AG04450 (cell line): Measurements from ENCODE around the gene HTD2. TPM values are rescaled to one million over a fixed set of nuclear protein-coding genes. Genes with fewer than 3 reads are reported as not detected.
"Not testable (repeated sequence)": the region's sequence is repeated elsewhere in the genome, so short reads cannot be mapped to it uniquely, and the experiment has no call there.

ENCODE experiments used
- CTCF ChIA-PET: fragments of 300-600, 350-600 bp; formaldehyde crosslinking; extraction: SDS; loops from one replicate; lab custom pipeline; 2022; ENCODE audit warnings: antibody characterized with exemption, inconsistent platforms; lab: Charles Lee
- POLR2A ChIA-PET: fragments of 350-600 bp; formaldehyde crosslinking; extraction: SDS; loops from one replicate; lab custom pipeline; 2021; ENCODE audit warnings: antibody characterized with exemption, inconsistent platforms; lab: Yijun Ruan, JAX
- DNase-seq: peaks from one replicate; pipeline ENCODE4 v3.0.0-alpha.2; 2011; ENCODE audit warnings: low read depth, low spot score
- H3K27ac ChIP-seq: one replicate; pipeline ENCODE4 v1.5.1; 2012; ENCODE audit warnings: low read depth, low read length, control low read depth
- H3K27me3 ChIP-seq: one replicate; pipeline ENCODE4 v1.6.0; 2012; ENCODE audit warnings: low read length; ENCODE audit not compliant: control insufficient read depth, insufficient read depth
- H3K4me3 ChIP-seq: 2 replicates; pipeline ENCODE4 v1.5.1; 2011; ENCODE audit warnings: mild to moderate bottlenecking, low read depth, low read length, control low read depth
- H3K9me3 ChIP-seq: 2 replicates; pipeline ENCODE4 v1.5.1; 2012; ENCODE audit warnings: low read length; ENCODE audit not compliant: control insufficient read depth, insufficient read depth
- polyA plus RNA-seq: library from polyadenylated mRNA; depleted of rRNA; stranded (reverse); fragments of >200 nt; gene quantifications from 2 replicates; pipeline ENCODE4 v1.2.3, GENCODE V29; 2011
- TF ChIP-seq, protein P1 (sequence below): IDR thresholded peaks from 2 replicates; pipeline ENCODE4 v1.5.1; 2011; ENCODE audit warnings: low read depth, low read length, control low read depth, inconsistent platforms

The HTD2 gene
- polyA plus RNA-seq, 1 experiment, result 9.6 TPM

DNA sequence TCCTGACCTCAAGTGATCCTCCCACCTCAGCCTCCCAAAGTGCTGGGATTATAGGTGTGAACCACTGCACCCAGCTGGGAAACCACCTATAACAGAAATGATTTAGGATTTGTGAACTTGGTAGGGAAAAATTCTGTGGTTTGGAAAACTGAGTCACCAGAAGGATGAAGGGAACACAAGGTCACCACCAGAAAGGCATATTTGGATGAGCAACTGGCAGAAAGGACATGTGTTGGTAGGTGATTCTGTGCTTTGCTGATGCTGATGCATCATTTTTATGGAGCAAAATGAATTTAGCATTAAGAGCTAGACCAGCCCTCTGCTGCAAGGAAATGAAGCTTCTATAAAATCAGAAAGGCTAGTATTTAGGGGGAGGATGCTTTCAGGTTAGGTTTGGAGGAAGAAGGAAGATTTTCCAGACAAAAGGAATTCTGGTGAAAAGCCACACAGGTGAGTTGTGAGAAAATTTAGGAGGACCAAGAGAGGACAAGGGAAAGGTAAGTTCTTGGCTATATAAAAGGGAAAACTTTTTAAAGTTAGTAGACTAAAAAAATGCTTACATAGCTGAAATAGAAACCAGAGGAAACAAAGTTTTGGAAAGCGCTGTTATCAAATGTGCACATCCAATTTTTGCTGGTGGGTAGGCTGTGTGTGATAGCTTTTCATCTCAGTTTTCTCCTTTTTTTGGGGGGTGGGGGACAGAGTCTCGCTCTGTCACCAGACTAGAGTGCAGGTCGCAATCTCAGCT, 30.0 kb downstream of the HTD2 start:
- DNase-seq, result no peak
- TF ChIP-seq, protein P1, sequence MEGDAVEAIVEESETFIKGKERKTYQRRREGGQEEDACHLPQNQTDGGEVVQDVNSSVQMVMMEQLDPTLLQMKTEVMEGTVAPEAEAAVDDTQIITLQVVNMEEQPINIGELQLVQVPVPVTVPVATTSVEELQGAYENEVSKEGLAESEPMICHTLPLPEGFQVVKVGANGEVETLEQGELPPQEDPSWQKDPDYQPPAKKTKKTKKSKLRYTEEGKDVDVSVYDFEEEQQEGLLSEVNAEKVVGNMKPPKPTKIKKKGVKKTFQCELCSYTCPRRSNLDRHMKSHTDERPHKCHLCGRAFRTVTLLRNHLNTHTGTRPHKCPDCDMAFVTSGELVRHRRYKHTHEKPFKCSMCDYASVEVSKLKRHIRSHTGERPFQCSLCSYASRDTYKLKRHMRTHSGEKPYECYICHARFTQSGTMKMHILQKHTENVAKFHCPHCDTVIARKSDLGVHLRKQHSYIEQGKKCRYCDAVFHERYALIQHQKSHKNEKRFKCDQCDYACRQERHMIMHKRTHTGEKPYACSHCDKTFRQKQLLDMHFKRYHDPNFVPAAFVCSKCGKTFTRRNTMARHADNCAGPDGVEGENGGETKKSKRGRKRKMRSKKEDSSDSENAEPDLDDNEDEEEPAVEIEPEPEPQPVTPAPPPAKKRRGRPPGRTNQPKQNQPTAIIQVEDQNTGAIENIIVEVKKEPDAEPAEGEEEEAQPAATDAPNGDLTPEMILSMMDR, result no peak
- H3K9me3 ChIP-seq, result no peaks in the 10 kb centered on the region; the same call in 1 of the 2 replicates
- no peak overlapping the region for H3K4me3 ChIP-seq
- ChIA-PET POLR2A (interaction anchor here (0.6 to 3.3 kb wide), 5 partner anchors 48 to 159 kb away, joined by 3 to 22 read pairs (median 4); no protein-coding TSS in a partner anchor), CTCF (interaction anchor here (1.6 to 2.4 kb wide), 4 partner anchors 10 to 30 kb away, joined by 3 to 13 read pairs (median 6); partner anchors contain the start of genes HTD2 and RPP14)
- H3K27ac ChIP-seq, result peak overlapping the region; percentile 12
- no peaks in the 10 kb centered on the region for H3K27me3 ChIP-seq

DNA sequence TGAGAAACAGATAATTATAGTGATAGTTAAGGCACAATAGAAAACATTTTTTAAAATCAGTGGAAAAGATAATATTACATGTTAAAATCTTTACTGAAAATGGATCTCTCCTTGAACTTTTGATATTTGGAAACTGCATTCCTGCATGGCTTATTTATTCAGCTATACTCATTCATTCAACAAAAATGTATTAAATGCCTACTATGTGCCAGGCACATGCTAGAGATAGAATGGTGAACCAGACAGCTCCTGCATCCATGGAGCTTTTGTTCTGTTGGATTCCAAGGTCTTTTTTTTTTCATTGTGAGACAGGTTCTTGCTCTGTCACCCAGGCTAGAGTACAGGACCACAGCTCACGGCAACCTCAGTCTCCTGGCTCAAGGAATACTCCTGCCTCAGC, 30.9 kb downstream of the HTD2 start:
- TF ChIP-seq, protein P1, result no peak
- ChIA-PET POLR2A (interaction anchor here (1.0 to 1.2 kb wide), 2 partner anchors 50 to 52 kb away, joined by 3 to 4 read pairs; no protein-coding TSS in a partner anchor), CTCF (interaction anchor here (1.1 to 2.4 kb wide), 2 partner anchors 30 to 78 kb away, joined by 3 to 13 read pairs; partner anchors contain the start of genes HTD2 and RPP14)
- no peak overlapping the region for H3K4me3 ChIP-seq
- no peaks in the 10 kb centered on the region; the same call in 1 of the 2 replicates for H3K9me3 ChIP-seq
- H3K27ac ChIP-seq, result no peak overlapping the region
- no peaks in the 10 kb centered on the region for H3K27me3 ChIP-seq
- no peak for DNase-seq

DNA sequence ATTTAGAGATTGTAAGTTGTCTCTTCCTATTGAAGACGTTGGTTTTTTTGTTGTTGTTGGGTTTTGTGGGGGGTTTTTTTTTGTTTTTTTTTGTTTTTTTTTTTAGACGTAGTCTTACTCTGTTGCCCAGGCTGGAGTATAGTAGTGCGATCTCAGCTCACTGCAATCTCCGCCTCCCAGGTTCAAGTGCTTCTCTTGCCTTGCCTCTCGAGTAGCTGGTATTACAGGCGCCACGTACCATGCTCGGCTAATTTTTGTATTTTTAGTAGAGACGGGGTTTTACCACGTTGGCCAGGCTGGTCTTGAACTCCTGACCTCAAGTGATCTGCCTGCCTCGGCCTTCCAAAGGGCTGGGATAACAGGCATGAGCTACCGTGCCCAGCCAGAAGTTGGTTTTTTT, 32.8 kb downstream of the HTD2 start:
- not testable (repeated sequence) for DNase-seq, H3K9me3 ChIP-seq, H3K27ac ChIP-seq, H3K4me3 ChIP-seq, H3K27me3 ChIP-seq
- POLR2A ChIA-PET, result interaction anchor here (0.7 kb wide), 1 partner anchor 42 kb away, joined by 6 read pairs; no protein-coding TSS in a partner anchor
- CTCF ChIA-PET, result interaction anchor here (1.0 kb wide), 1 partner anchor 33 kb away, joined by 3 read pairs; the partner anchor contains the start of genes HTD2 and RPP14

DNA sequence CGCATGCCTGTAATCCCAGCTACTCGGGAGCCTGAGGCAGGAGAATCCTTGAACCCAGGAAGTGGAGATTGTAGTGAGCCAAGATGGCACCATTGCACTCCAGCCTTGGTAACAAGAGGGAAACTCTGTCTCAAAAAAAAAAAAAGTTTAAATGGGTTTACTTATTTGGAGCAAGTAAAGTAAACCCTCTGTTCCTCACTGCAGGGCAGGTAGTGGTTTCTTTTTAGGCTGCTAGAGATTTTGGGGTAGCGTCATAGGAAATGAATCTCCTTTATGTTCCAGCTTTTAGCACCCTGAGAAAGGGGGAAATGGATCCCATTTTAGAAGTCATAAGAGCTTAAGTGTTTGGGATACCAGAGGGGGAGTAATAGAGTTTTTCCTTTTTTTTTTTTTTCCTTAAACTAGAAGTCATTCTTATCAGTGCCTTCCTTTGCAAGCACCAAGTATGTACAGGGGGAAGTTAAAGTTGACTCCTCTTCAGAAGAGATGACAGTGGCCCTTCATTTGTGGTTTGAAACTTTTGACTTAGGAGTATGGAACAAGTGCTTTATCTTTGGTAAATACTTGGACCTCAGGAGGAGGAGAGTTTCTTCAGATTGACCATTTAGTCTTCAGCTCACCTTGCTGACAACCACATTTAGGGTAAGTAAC, 34.4 kb downstream of the HTD2 start:
- no peaks in the 10 kb centered on the region for H3K27me3 ChIP-seq
- POLR2A ChIA-PET, result interaction anchor here (0.5 to 1.2 kb wide), 2 partner anchors 43 to 65 kb away, joined by 3 to 4 read pairs; no protein-coding TSS in a partner anchor
- H3K4me3 ChIP-seq, result no peak overlapping the region
- TF ChIP-seq, protein P1, result no peak
- H3K27ac ChIP-seq, result peak overlapping the region; percentile 52
- no peaks in the 10 kb centered on the region for H3K9me3 ChIP-seq
- no peak for DNase-seq
- CTCF ChIA-PET, result interaction anchor here (0.5 to 1.0 kb wide), 2 partner anchors 41 to 227 kb away, joined by 3 read pairs; no protein-coding TSS in a partner anchor

DNA sequence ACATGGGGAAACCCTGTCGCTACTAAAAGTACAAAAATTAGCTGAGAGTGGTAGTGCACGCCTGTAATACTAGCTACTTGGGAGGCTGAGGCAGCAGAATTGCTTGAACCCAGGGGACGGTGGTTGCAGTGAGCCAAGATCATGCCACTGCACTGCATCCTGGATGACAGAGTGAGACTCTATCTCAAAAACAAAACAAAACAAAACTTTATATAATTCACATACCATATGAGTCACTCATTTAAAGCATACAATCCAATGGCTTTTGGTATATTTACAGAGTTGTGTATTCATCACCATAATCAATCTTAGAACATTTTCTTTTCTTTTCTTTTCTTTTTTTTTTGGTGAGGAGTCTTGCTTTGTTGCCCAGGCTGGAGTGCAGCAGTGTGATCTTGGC, 35.1 kb downstream of the HTD2 start:
- Histone ChIP-seq H3K27ac (peak overlapping the region; percentile 52), H3K9me3 (no peaks in the 10 kb centered on the region), H3K4me3 (no peak overlapping the region), H3K27me3 (no peaks in the 10 kb centered on the region)
- POLR2A ChIA-PET, result interaction anchor here (0.5 to 1.2 kb wide), 2 partner anchors 43 to 64 kb away, joined by 3 to 4 read pairs; no protein-coding TSS in a partner anchor
- TF ChIP-seq, protein P1, result no peak
- CTCF ChIA-PET, result interaction anchor here (0.5 to 1.0 kb wide), 3 partner anchors 19 to 227 kb away, joined by 3 read pairs; no protein-coding TSS in a partner anchor
- no peak for DNase-seq
